HG03175 (cell line): ENCODE measurements around the gene SEMA4D.

Experiments
- ATAC-seq: cut with Tn5 transposase; IDR thresholded peaks from one replicate; pipeline ENCODE4 v1.9.1; 2021; ENCODE audit warnings: mild to moderate bottlenecking, moderate library complexity; ENCODE audit not compliant: unreplicated experiment

The SEMA4D gene

GRCh38 chr9:89467278-89467625 is 30.7 kb downstream of the SEMA4D start:
- peak; percentile 24 for ATAC-seq

- ATAC-seq = peak; percentile 77
Measured at GRCh38 chr9:89466451-89467277, 31.2 kb downstream of the SEMA4D start.

- ATAC-seq = no peak
Measured at GRCh38 chr9:89465726-89466308, 32.1 kb downstream of the SEMA4D start.

- no peak for ATAC-seq
Measured at GRCh38 chr9:89465001-89465451, 32.9 kb downstream of the SEMA4D start.

- peak; percentile 36 for ATAC-seq
Measured at GRCh38 chr9:89464300-89464901, 33.5 kb downstream of the SEMA4D start.

- no peak for ATAC-seq
Measured at GRCh38 chr9:89462817-89463683, 34.9 kb downstream of the SEMA4D start.

GRCh38 chr9:89462199-89462598 is 35.7 kb downstream of the SEMA4D start:
- ATAC-seq = no peak

GRCh38 chr9:89461265-89461664 is 36.6 kb downstream of the SEMA4D start:
- no peak for ATAC-seq

- no peak for ATAC-seq
Measured at GRCh38 chr9:89460551-89460950, 37.4 kb downstream of the SEMA4D start.

- ATAC-seq = no peak
Measured at GRCh38 chr9:89458768-89459496, 39.0 kb downstream of the SEMA4D start.

GRCh38 chr9:89457376-89457855 is 40.5 kb downstream of the SEMA4D start:
- no peak for ATAC-seq

- ATAC-seq = no peak
Measured at GRCh38 chr9:89455356-89455824, 42.5 kb downstream of the SEMA4D start.

- no peak for ATAC-seq
Measured at GRCh38 chr9:89454498-89455355, 43.2 kb downstream of the SEMA4D start.

- no peak for ATAC-seq
Measured at GRCh38 chr9:89453452-89453851, 44.5 kb downstream of the SEMA4D start.

GRCh38 chr9:89452561-89452960 is 45.4 kb downstream of the SEMA4D start:
- no peak for ATAC-seq

GRCh38 chr9:89450213-89450612 is 47.7 kb downstream of the SEMA4D start:
- ATAC-seq = no peak

- ATAC-seq = no peak
Measured at GRCh38 chr9:89449261-89449671, 48.6 kb downstream of the SEMA4D start.

GRCh38 chr9:89448821-89449220 is 49.1 kb downstream of the SEMA4D start:
- ATAC-seq = no peak

- no peak for ATAC-seq
Measured at GRCh38 chr9:89448381-89448780, 49.5 kb downstream of the SEMA4D start.
